Peyer's patch (tissue), 4 donors: ENCODE results near the gene SMIM45.

Experiments
- POLR2A ChIP-seq, 2 donors: fragments of 450-650 bp; IDR thresholded peaks; one replicate each; pipeline ENCODE4 v1.5.1; 2017; ENCODE audit warnings: antibody characterized with exemption in 2 of 2, mild to moderate bottlenecking in 2 of 2, moderate library complexity in 2 of 2
- TF ChIP-seq, protein P1 (sequence below), 6 experiments: fragments of 450-650 bp in 4 of 6; fragments of 200-600 bp in 2 of 6; sonication (generic) in 1 of 6; IDR thresholded peaks; one replicate each; pipeline ENCODE4 v1.5.1; 2017 to 2019; ENCODE audit warnings: antibody characterized with exemption in 6 of 6, mild to moderate bottlenecking in 3 of 6, moderate library complexity in 1 of 6

DNA sequence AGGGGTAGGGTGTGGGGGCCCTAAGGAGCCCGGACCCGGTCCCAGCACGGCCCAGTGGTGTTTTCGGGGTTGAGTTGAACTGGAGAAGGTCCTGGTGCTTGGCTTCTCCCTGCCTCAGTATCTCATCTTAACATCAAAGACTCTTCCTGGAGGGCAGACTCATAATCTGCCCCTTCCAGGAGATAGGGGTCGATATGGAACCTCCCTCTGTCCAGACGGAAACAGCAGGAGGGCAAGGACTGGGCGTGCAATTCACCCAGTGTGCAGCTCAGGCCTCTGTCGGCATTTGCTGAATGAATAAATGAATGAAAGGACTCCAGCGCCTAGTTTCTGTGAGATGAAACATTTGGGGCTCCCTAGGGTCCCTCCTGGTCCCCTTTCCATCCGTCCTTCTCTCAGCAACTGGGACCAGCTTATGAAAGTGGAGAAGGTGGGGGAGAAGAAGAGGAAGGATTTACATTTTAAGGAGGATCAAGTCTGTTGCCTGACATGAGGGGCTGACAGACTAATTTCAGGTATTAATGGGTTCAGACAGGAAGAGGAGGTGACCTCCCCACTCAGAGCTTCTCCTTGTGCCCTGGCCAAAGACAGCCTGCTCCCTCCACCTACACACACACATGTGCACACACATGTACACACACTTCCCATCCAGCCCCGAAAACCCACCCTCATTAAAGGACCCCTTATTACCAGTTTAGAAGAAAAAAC lies 36.0 kb upstream of the SMIM45 start:
- TF ChIP-seq, protein P1, sequence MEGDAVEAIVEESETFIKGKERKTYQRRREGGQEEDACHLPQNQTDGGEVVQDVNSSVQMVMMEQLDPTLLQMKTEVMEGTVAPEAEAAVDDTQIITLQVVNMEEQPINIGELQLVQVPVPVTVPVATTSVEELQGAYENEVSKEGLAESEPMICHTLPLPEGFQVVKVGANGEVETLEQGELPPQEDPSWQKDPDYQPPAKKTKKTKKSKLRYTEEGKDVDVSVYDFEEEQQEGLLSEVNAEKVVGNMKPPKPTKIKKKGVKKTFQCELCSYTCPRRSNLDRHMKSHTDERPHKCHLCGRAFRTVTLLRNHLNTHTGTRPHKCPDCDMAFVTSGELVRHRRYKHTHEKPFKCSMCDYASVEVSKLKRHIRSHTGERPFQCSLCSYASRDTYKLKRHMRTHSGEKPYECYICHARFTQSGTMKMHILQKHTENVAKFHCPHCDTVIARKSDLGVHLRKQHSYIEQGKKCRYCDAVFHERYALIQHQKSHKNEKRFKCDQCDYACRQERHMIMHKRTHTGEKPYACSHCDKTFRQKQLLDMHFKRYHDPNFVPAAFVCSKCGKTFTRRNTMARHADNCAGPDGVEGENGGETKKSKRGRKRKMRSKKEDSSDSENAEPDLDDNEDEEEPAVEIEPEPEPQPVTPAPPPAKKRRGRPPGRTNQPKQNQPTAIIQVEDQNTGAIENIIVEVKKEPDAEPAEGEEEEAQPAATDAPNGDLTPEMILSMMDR (IDR thresholded peaks at IDR 0.05), result no peak
- TF ChIP-seq POLR2A (IDR thresholded peaks at IDR 0.05), result no peak
